ENCODE results near the gene IYD.

IYD gene

DNA sequence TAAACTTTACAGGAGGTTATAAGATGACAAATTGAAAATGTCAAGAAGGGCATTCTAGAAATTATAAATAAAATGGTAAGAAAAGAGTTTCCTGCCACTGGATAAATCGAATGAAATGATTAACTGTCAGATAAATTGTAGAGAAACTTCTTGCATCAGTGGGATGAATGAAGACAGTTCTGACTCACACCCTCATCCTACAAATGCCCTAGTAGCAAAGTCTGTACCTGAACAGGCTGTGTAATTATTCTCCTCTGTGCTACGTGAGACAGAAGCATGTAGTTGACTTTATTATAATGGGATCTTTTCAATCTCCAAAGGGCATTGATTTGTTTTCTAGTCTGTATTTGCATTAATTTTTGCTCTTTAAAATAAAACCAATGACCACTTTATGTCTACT is 47.3 kb downstream of the IYD start:
- H2AFZ ChIP-seq (ENCODE audit: low read length, unreplicated experiment), result no peak overlapping the region
- no peak overlapping the region for H3K4me3 ChIP-seq (ENCODE audit: low read depth, low read length)
- no peaks in the 10 kb centered on the region for H3K27me3 ChIP-seq (ENCODE audit: insufficient read depth, low read length)
- no peak overlapping the region for H3K27ac ChIP-seq (ENCODE audit: low read depth, low read length)
- H3K4me1 ChIP-seq (ENCODE audit: control insufficient read depth, insufficient read depth, low read length, unreplicated experiment), result peaks cover 24% of the 10 kb centered on the region
- H3K36me3 ChIP-seq (ENCODE audit: insufficient read depth, low read length), result no peaks in the 10 kb centered on the region
- H3K79me2 ChIP-seq (ENCODE audit: control insufficient read depth, insufficient read depth, low read length, unreplicated experiment), result no peaks in the 10 kb centered on the region

DNA sequence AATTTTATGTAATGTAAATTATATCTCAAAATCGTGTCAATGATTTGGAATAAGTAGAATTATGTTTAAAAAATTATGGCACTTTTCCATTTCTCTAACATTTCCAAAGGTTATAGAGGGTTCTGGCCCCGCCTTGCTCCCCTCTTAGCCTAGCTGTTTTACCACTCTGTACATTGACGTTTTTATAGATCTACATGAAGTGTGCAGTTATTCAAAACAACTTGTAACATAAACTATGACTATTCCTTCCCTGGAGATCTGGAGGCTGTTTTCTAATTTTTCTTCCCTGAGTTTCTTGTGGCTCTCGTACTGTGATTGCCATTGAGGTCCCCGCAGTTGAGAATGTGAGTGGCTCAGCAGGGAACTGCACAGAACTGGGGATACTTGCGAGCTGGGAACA is 48.4 kb downstream of the IYD start:
- Histone ChIP-seq H3K4me3 (ENCODE audit: low read depth, low read length) (no peak overlapping the region), H3K79me2 (ENCODE audit: control insufficient read depth, insufficient read depth, low read length, unreplicated experiment) (no peaks in the 10 kb centered on the region), H3K27me3 (ENCODE audit: insufficient read depth, low read length) (no peaks in the 10 kb centered on the region), H3K4me1 (ENCODE audit: control insufficient read depth, insufficient read depth, low read length, unreplicated experiment) (peaks cover 13% of the 10 kb centered on the region), H2AFZ (ENCODE audit: low read length, unreplicated experiment) (no peak overlapping the region), H3K36me3 (ENCODE audit: insufficient read depth, low read length) (no peaks in the 10 kb centered on the region), H3K27ac (ENCODE audit: low read depth, low read length) (no peak overlapping the region)

GRCh38 chr6:150417899-150418826 is 49.4 kb downstream of the IYD start:
- Histone ChIP-seq H3K27ac (ENCODE audit: low read depth, low read length) (peak overlapping the region; percentile 66), H2AFZ (ENCODE audit: low read length, unreplicated experiment) (peak overlapping the region; percentile 80), H3K4me1 (ENCODE audit: control insufficient read depth, insufficient read depth, low read length, unreplicated experiment) (peaks cover 12% of the 10 kb centered on the region), H3K79me2 (ENCODE audit: control insufficient read depth, insufficient read depth, low read length, unreplicated experiment) (no peaks in the 10 kb centered on the region), H3K27me3 (ENCODE audit: insufficient read depth, low read length) (no peaks in the 10 kb centered on the region), H3K4me3 (ENCODE audit: low read depth, low read length) (peak overlapping the region; percentile 74), H3K36me3 (ENCODE audit: insufficient read depth, low read length) (no peaks in the 10 kb centered on the region)

- Histone ChIP-seq H3K4me1 (ENCODE audit: control insufficient read depth, insufficient read depth, low read length, unreplicated experiment) (peaks cover 12% of the 10 kb centered on the region), H3K79me2 (ENCODE audit: control insufficient read depth, insufficient read depth, low read length, unreplicated experiment) (no peaks in the 10 kb centered on the region), H3K4me3 (ENCODE audit: low read depth, low read length) (peak overlapping the region; percentile 74), H3K36me3 (ENCODE audit: insufficient read depth, low read length) (no peaks in the 10 kb centered on the region), H3K27ac (ENCODE audit: low read depth, low read length) (peak overlapping the region; percentile 66), H2AFZ (ENCODE audit: low read length, unreplicated experiment) (peak overlapping the region; percentile 80), H3K27me3 (ENCODE audit: insufficient read depth, low read length) (no peaks in the 10 kb centered on the region)
Observed at GRCh38 chr6:150418827-150419594, 50.2 kb downstream of the IYD start.

DNA sequence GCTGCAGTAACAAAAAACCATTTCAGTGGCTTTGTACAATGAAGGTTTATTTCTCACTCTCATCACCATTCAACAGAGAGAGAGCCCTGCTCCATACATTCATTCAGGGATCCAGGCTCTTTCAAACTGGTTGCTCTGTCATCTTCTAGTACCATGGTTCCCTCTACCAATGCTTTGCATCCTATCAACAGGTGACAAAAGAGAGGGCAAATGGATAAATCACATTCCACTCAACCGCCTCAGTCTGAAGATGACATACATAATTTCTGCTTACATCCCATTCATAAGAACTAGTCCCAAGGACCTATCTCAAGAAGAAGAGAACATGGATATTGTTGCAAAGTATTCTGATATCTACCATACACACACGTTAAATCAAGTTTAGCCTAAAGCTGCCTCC is 51.6 kb downstream of the IYD start:
- H3K79me2 ChIP-seq (ENCODE audit: control insufficient read depth, insufficient read depth, low read length, unreplicated experiment), result no peaks in the 10 kb centered on the region
- no peak overlapping the region for H3K4me3 ChIP-seq (ENCODE audit: low read depth, low read length)
- no peaks in the 10 kb centered on the region for H3K36me3 ChIP-seq (ENCODE audit: insufficient read depth, low read length)

DNA sequence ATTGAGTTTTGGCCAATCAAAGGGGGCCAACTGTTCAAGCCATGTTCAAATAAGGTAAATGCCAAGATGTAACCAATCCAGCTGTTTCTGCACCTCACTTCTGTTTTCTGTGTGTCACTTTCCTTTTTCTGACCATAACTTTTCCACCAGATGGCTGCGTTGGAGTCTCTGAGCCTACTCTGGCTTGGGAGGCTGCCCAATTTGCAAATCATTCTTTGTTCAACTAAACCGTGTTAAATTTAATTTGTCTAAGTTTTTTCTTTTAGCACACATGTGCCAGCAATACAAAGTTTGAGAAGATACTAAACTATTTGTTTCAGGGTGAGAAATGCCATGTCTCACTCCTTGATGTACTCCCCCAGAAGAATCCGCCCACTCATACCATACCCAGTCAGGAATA is 52.1 kb downstream of the IYD start:
- H3K27me3 ChIP-seq (ENCODE audit: insufficient read depth, low read length), result no peaks in the 10 kb centered on the region
- H2AFZ ChIP-seq (ENCODE audit: low read length, unreplicated experiment), result no peak overlapping the region
- H3K36me3 ChIP-seq (ENCODE audit: insufficient read depth, low read length), result no peaks in the 10 kb centered on the region
- H3K27ac ChIP-seq (ENCODE audit: low read depth, low read length), result no peak overlapping the region
- peaks cover 12% of the 10 kb centered on the region for H3K4me1 ChIP-seq (ENCODE audit: control insufficient read depth, insufficient read depth, low read length, unreplicated experiment)
- H3K79me2 ChIP-seq (ENCODE audit: control insufficient read depth, insufficient read depth, low read length, unreplicated experiment), result no peaks in the 10 kb centered on the region
- no peak overlapping the region for H3K4me3 ChIP-seq (ENCODE audit: low read depth, low read length)

More for the DNA sequence above, 51.6 kb downstream of the IYD start:
- peaks cover 12% of the 10 kb centered on the region for H3K4me1 ChIP-seq (ENCODE audit: control insufficient read depth, insufficient read depth, low read length, unreplicated experiment)
- no peaks in the 10 kb centered on the region for H3K27me3 ChIP-seq (ENCODE audit: insufficient read depth, low read length)
- no peak overlapping the region for H2AFZ ChIP-seq (ENCODE audit: low read length, unreplicated experiment)
- no peak overlapping the region for H3K27ac ChIP-seq (ENCODE audit: low read depth, low read length)

DNA sequence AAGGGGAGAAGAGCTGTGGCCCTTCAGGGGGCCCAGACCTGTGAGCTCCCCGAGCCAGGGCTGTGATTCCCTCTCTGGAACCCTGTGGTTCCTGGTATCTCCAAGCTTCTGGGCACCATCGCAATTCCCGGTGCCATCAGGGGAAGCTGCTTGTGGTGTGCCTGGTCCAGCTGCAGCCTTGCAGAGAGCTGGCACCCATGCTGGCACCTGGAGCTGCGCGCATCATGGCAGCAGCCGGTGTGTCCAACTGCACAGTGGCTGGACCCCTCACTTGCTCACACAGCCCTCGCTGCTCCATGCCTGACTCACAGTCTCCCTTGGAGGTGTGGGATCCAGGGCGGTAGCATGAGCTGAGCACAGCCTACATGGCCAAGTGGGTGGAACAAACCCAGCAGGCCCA is 56.7 kb downstream of the IYD start:
- Histone ChIP-seq H2AFZ (ENCODE audit: low read length, unreplicated experiment) (no peak overlapping the region), H3K36me3 (ENCODE audit: insufficient read depth, low read length) (no peaks in the 10 kb centered on the region), H3K4me3 (ENCODE audit: low read depth, low read length) (no peak overlapping the region), H3K4me1 (ENCODE audit: control insufficient read depth, insufficient read depth, low read length, unreplicated experiment) (no peaks in the 10 kb centered on the region), H3K27me3 (ENCODE audit: insufficient read depth, low read length) (no peaks in the 10 kb centered on the region), H3K27ac (ENCODE audit: low read depth, low read length) (no peak overlapping the region), H3K79me2 (ENCODE audit: control insufficient read depth, insufficient read depth, low read length, unreplicated experiment) (no peaks in the 10 kb centered on the region)

DNA sequence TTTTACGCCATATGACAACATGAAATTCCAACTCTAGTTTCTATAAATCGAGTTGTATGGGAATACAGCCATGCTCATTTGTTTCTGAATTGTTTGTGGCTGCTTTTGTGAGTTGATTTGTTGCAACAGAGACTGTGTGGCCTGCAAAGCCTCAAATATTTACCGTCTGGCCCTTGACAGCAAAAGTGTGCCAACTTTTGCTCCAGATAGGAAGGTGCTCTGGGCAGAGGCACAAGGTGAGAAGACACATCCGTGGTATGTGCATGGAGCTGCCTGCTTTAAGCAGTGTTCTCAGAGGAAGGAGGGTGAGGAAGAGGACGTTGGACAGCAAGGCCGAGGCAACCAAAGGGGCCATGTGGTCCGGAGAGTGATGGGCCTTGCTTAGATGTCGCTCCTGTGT is 57.4 kb downstream of the IYD start:
- Histone ChIP-seq H3K36me3 (ENCODE audit: insufficient read depth, low read length) (no peaks in the 10 kb centered on the region), H3K27ac (ENCODE audit: low read depth, low read length) (no peak overlapping the region), H3K4me3 (ENCODE audit: low read depth, low read length) (no peak overlapping the region), H3K27me3 (ENCODE audit: insufficient read depth, low read length) (no peaks in the 10 kb centered on the region), H3K4me1 (ENCODE audit: control insufficient read depth, insufficient read depth, low read length, unreplicated experiment) (no peaks in the 10 kb centered on the region), H2AFZ (ENCODE audit: low read length, unreplicated experiment) (no peak overlapping the region), H3K79me2 (ENCODE audit: control insufficient read depth, insufficient read depth, low read length, unreplicated experiment) (no peaks in the 10 kb centered on the region)

GRCh38 chr6:150427037-150427602 is 58.3 kb downstream of the IYD start:
- H2AFZ ChIP-seq (ENCODE audit: low read length, unreplicated experiment), result no peak overlapping the region

GRCh38 chr6:150427843-150428242 is 59.0 kb downstream of the IYD start:
- Histone ChIP-seq H3K4me1 (ENCODE audit: control insufficient read depth, insufficient read depth, low read length, unreplicated experiment) (no peaks in the 10 kb centered on the region), H2AFZ (ENCODE audit: low read length, unreplicated experiment) (no peak overlapping the region), H3K27me3 (ENCODE audit: insufficient read depth, low read length) (peaks cover 11% of the 10 kb centered on the region; the same call in 1 of the 2 replicates), H3K79me2 (ENCODE audit: control insufficient read depth, insufficient read depth, low read length, unreplicated experiment) (no peaks in the 10 kb centered on the region), H3K27ac (ENCODE audit: low read depth, low read length) (no peak overlapping the region), H3K4me3 (ENCODE audit: low read depth, low read length) (no peak overlapping the region), H3K36me3 (ENCODE audit: insufficient read depth, low read length) (no peaks in the 10 kb centered on the region)

More at GRCh38 chr6:150427037-150427602, 58.3 kb downstream of the IYD start:
- Histone ChIP-seq H3K4me3 (ENCODE audit: low read depth, low read length) (no peak overlapping the region), H3K27me3 (ENCODE audit: insufficient read depth, low read length) (peaks cover 4% of the 10 kb centered on the region; the same call in 1 of the 2 replicates), H3K27ac (ENCODE audit: low read depth, low read length) (no peak overlapping the region), H3K79me2 (ENCODE audit: control insufficient read depth, insufficient read depth, low read length, unreplicated experiment) (no peaks in the 10 kb centered on the region), H3K4me1 (ENCODE audit: control insufficient read depth, insufficient read depth, low read length, unreplicated experiment) (no peaks in the 10 kb centered on the region), H3K36me3 (ENCODE audit: insufficient read depth, low read length) (no peaks in the 10 kb centered on the region)

All from ACC112 (cell line).